Ascending aorta (tissue), 2 donors: Measurements from ENCODE around the gene TACC2. TPM values are rescaled to one million over a fixed set of nuclear protein-coding genes. Genes with fewer than 3 reads are reported as not detected.
A peak's percentile ranks its signal among the peaks of the same experiment; 100 is the strongest.

Experiments used
- DNase-seq, 2 donors: peaks; one replicate each; pipeline ENCODE4 v3.0.0-alpha.2; 2019; ENCODE audit warnings: low spot score in 2 of 2
- H3K27ac ChIP-seq, 2 donors: fragments of 200-600 bp; sonication (generic); one replicate each; pipeline ENCODE4 v1.5.1; 2016 to 2017; ENCODE audit warnings: mild to moderate bottlenecking in 1 of 2
- H3K27me3 ChIP-seq: fragments of 200-600 bp; sonication (generic); one replicate; pipeline ENCODE4 v1.5.1; 2017
- H3K36me3 ChIP-seq, 2 donors: fragments of 200-600 bp; sonication (generic); one replicate each; pipeline ENCODE4 v1.5.1; 2016
- H3K4me1 ChIP-seq, 2 donors: fragments of 200-600 bp; sonication (generic); one replicate each; pipeline ENCODE4 v1.5.1; 2016 to 2017; ENCODE audit warnings: mild to moderate bottlenecking in 1 of 2
- H3K4me3 ChIP-seq, 2 donors: fragments of 200-600 bp; sonication (generic); one replicate each; pipeline ENCODE4 v1.5.1; 2016 to 2017; ENCODE audit warnings: mild to moderate bottlenecking in 1 of 2
- H3K9me3 ChIP-seq, 2 donors: fragments of 200-600 bp; sonication (generic); one replicate each; pipeline ENCODE4 v1.5.1; 2016
- CTCF ChIP-seq, 3 experiments: fragments of 200-600 bp in 2 of 3; fragments of 450-650 bp in 1 of 3; sonication (generic) in 2 of 3; IDR thresholded peaks; one replicate each; pipeline ENCODE4 v1.5.1; 2016 to 2019; ENCODE audit warnings: antibody characterized with exemption in 3 of 3, mild to moderate bottlenecking in 1 of 3, moderate library complexity in 1 of 3
- intact Hi-C: fragments of 100-400 bp; cut with DNase I; formaldehyde crosslinking; loops from one replicate; pipeline ENCODE4 v1.15.1; 2023
- total RNA-seq: library from RNA; depleted of rRNA; stranded (reverse); fragments of >200 nt; gene quantifications from one replicate; pipeline ENCODE4 v1.1.0, GENCODE V29; 2016

TACC2 gene
- total RNA-seq, 1 donor from 2014 or later, result 69.1 TPM

- H3K4me1 ChIP-seq, result peaks cover 0 to 19% of the 10 kb centered on the region in 2 donors
- H3K27ac ChIP-seq, result no peak overlapping the region
- intact Hi-C loops, result no loop called here
Observed at GRCh38 chr10:122034149-122034756, 45.3 kb downstream of the TACC2 start.

GRCh38 chr10:122040786-122041185 lies 51.8 kb downstream of the TACC2 start:
- no peaks in the 10 kb centered on the region for H3K36me3 ChIP-seq
- no peak overlapping the region for H3K27ac ChIP-seq
- H3K9me3 ChIP-seq, result no peaks in the 10 kb centered on the region
- intact Hi-C loops, result no loop called here
- H3K4me1 ChIP-seq, result peaks cover 0 to 24% of the 10 kb centered on the region in 2 donors
- no peak for DNase-seq
- H3K4me3 ChIP-seq, result no peak overlapping the region
- H3K27me3 ChIP-seq, result no peaks in the 10 kb centered on the region
- TF ChIP-seq CTCF (IDR thresholded peaks at IDR 0.05), result no peak

More at GRCh38 chr10:122034149-122034756, 45.3 kb downstream of the TACC2 start:
- Histone ChIP-seq H3K36me3 (no peaks in the 10 kb centered on the region), H3K9me3 (no peaks in the 10 kb centered on the region), H3K27me3 (no peaks in the 10 kb centered on the region), H3K4me3 (no peak overlapping the region)
- no peak for TF ChIP-seq CTCF (IDR thresholded peaks at IDR 0.05)
- DNase-seq, result no peak

- Histone ChIP-seq H3K27me3 (no peaks in the 10 kb centered on the region), H3K4me1 (peaks cover 0 to 24% of the 10 kb centered on the region in 2 donors), H3K9me3 (no peaks in the 10 kb centered on the region), H3K4me3 (no peak overlapping the region), H3K36me3 (no peaks in the 10 kb centered on the region), H3K27ac (peak overlapping the region; percentile 14 to 37)
- no peak for DNase-seq
- no peak for TF ChIP-seq CTCF (IDR thresholded peaks at IDR 0.05)
- intact Hi-C loops, result no loop called here
Observed at GRCh38 chr10:122042836-122043235, 53.9 kb downstream of the TACC2 start.

- no peak for TF ChIP-seq CTCF (IDR thresholded peaks at IDR 0.05)
- H3K4me1 ChIP-seq, result peaks cover 0 to 20% of the 10 kb centered on the region in 2 donors
- H3K36me3 ChIP-seq, result no peaks in the 10 kb centered on the region
- no peaks in the 10 kb centered on the region for H3K9me3 ChIP-seq
- peak overlapping the region; percentile 58 to 72 for H3K27ac ChIP-seq
- H3K4me3 ChIP-seq, result peak overlapping the region in 1 of 2 donors; percentile 38
- DNase-seq, result peak in 1 of 2 donors; percentile 81
- H3K27me3 ChIP-seq, result no peaks in the 10 kb centered on the region
- intact Hi-C loops, result loop anchor here (2.0 kb wide), 3 partner anchors 13 to 115 kb away; partner anchors contain the start of gene ATE1
Observed at GRCh38 chr10:122044045-122044661, 55.2 kb downstream of the TACC2 start.

GRCh38 chr10:122044713-122045112 lies 55.8 kb downstream of the TACC2 start:
- H3K4me3 ChIP-seq, result peak overlapping the region in 1 of 2 donors; percentile 38
- H3K36me3 ChIP-seq, result no peaks in the 10 kb centered on the region
- intact Hi-C loops, result loop anchor here (2.0 kb wide), 3 partner anchors 14 to 116 kb away; partner anchors contain the start of gene ATE1
- H3K27me3 ChIP-seq, result no peaks in the 10 kb centered on the region
- H3K27ac ChIP-seq, result peak overlapping the region; percentile 58 to 72
- H3K9me3 ChIP-seq, result no peaks in the 10 kb centered on the region
- peak in 1 of 2 donors; percentile 73 for DNase-seq
- H3K4me1 ChIP-seq, result peaks cover 0 to 19% of the 10 kb centered on the region in 2 donors
- no peak for TF ChIP-seq CTCF (IDR thresholded peaks at IDR 0.05)
